ENCODE results near the gene TK1. TPM values are rescaled to one million over a fixed set of nuclear protein-coding genes. Genes with fewer than 3 reads are reported as not detected.

TK1 gene
- total and polyA plus RNA-seq, 2 donors from 2014 or later, result 9.3 to 12.7 TPM

DNA sequence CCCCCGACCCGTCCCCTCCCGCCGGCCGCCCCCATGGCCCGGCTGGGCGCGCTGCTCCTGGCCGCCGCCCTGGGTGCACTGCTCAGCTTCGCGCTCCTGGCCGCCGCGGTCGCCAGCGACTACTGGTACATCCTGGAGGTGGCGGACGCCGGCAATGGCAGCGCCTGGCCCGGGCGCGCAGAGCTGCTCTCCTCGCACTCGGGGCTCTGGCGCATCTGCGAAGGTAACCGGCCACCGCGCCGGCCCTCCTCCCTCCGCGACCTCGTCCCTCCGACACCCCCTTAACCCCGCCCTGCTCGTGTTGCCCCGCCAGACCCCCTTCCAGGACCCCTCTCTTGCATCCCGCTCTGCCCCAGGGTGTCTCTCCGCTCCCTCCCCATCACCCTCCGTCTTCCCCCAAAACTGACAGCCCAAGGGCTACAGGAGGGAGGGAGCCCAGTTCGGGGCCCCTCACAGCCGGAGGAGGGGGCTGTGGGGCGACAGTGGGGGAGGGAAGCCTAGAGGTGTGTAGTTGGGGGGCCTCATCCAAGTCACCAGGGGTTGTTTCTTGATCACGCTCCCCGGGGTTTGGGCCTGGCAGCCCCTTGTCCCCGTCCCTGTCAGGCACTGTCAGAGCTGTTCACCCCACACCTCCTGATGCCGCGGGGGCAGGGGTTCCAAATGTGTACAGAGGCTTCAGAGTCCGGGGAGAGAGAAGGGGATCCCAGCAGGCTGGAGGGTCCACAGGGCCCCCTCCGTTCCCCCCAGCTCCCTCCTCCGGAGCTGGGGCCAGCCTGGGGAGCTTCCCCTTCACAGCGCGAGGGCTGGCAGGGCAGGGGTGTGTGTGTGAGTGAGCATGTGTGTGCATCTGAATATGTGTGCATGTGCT, 45.4 kb upstream of the TK1 start:
- FAIRE-seq (no peak), DNase-seq (peak in 2 of 5 donors; percentile 43 to 81)
- TF ChIP-seq, protein P1, sequence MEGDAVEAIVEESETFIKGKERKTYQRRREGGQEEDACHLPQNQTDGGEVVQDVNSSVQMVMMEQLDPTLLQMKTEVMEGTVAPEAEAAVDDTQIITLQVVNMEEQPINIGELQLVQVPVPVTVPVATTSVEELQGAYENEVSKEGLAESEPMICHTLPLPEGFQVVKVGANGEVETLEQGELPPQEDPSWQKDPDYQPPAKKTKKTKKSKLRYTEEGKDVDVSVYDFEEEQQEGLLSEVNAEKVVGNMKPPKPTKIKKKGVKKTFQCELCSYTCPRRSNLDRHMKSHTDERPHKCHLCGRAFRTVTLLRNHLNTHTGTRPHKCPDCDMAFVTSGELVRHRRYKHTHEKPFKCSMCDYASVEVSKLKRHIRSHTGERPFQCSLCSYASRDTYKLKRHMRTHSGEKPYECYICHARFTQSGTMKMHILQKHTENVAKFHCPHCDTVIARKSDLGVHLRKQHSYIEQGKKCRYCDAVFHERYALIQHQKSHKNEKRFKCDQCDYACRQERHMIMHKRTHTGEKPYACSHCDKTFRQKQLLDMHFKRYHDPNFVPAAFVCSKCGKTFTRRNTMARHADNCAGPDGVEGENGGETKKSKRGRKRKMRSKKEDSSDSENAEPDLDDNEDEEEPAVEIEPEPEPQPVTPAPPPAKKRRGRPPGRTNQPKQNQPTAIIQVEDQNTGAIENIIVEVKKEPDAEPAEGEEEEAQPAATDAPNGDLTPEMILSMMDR (IDR thresholded peaks at IDR 0.05; ENCODE audit: borderline replicate concordance, extremely low read depth, insufficient read depth), result no peak
- Histone ChIP-seq H3K4me1 (ENCODE audit: control insufficient read depth in 2 of 3, insufficient read depth in 2 of 3, low read depth in 1 of 3, low read length in 3 of 3) (no peaks in the 10 kb centered on the region), H3K27ac (ENCODE audit: low read depth in 2 of 2, low read length in 2 of 2) (no peak overlapping the region), H3K9me3 (ENCODE audit: control insufficient read depth in 2 of 3, insufficient read depth in 1 of 3, low read length in 3 of 3) (no peaks in the 10 kb centered on the region), H3K9ac (ENCODE audit: low read length in 3 of 3) (no peak overlapping the region), H3K27me3 (ENCODE audit: control insufficient read depth, insufficient read depth, low read length) (peaks cover 2% of the 10 kb centered on the region), H3K4me3 (ENCODE audit: low read length in 3 of 3) (no peak overlapping the region), H3K36me3 (ENCODE audit: control insufficient read depth in 2 of 3, insufficient read depth in 3 of 3, low read length in 3 of 3) (no peaks in the 10 kb centered on the region)
- intact Hi-C loops (cut with DNase I), result no loop called here

DNA sequence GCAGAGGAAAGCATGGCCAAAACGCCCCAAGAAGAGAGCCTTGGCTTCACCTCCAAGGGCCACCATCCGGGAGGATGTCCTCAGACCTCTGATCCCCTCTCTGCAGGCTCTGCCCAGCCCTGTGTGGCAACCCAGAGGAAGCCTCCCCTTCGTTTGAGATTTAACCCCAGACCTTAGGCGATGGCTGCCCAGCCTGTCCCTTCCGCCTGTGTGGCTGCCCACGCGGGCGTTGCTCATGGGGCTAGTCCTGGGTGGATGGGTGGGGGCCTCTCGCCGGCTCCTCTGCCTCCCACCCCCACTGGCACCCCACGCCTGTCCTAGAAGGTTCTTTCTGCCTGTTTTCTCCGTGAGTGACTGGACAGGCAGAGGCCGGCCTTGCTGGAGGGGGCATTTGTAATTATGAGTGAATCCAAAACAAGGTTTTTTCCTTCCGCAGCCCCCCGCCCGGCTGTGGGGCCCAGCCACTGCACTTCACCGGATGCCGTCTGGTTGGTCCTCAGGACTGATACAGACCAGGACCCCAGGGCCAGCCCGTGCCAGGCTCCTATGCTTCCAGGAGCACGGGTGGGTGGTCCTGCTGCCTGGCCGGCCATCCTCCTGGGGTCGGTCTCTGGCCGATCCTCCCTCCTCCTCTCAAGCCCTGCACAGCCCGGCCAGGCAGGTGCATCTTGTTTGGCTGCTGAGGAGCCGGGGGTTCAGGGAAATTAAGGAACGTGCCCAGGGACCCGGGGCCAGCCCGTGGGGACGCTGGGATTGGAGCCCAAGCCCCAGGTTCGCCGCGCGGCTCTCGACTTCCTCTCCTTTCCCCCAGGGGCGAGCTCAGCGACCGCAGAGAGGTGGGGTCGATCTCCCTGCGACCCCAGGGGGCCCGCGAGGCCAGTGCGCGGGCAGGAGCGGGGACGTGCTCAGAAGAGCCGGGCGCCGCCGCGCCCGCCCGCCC, 44.4 kb upstream of the TK1 start, which contains the start of gene TMEM235:
Gene TMEM235, plus strand, starts transcription at position 636 of the 940 bp plus-strand sequence. CDS start 393 bp downstream, outside the sequence.
- Histone ChIP-seq H3K27ac (ENCODE audit: low read depth in 2 of 2, low read length in 2 of 2) (no peak within 1 kb of the TSS), H3K4me1 (ENCODE audit: control insufficient read depth in 2 of 3, insufficient read depth in 2 of 3, low read depth in 1 of 3, low read length in 3 of 3) (no peaks in the 10 kb centered on the region), H3K36me3 (ENCODE audit: control insufficient read depth in 2 of 3, insufficient read depth in 3 of 3, low read length in 3 of 3) (no peaks in the 10 kb centered on the region), H3K4me3 (ENCODE audit: low read length in 3 of 3) (no peak within 1 kb of the TSS), H3K9me3 (ENCODE audit: control insufficient read depth in 2 of 3, insufficient read depth in 1 of 3, low read length in 3 of 3) (no peaks in the 10 kb centered on the region), H3K27me3 (ENCODE audit: control insufficient read depth, insufficient read depth, low read length) (peaks cover 2% of the 10 kb centered on the region), H3K9ac (ENCODE audit: low read length in 3 of 3) (no peak within 1 kb of the TSS)
- FAIRE-seq (no peak), DNase-seq (peak in 1 of 5 donors; percentile 66)
- intact Hi-C loops (cut with DNase I), result no loop called here
- TF ChIP-seq, protein P1 (IDR thresholded peaks at IDR 0.05; ENCODE audit: borderline replicate concordance, extremely low read depth, insufficient read depth), result no peak

DNA sequence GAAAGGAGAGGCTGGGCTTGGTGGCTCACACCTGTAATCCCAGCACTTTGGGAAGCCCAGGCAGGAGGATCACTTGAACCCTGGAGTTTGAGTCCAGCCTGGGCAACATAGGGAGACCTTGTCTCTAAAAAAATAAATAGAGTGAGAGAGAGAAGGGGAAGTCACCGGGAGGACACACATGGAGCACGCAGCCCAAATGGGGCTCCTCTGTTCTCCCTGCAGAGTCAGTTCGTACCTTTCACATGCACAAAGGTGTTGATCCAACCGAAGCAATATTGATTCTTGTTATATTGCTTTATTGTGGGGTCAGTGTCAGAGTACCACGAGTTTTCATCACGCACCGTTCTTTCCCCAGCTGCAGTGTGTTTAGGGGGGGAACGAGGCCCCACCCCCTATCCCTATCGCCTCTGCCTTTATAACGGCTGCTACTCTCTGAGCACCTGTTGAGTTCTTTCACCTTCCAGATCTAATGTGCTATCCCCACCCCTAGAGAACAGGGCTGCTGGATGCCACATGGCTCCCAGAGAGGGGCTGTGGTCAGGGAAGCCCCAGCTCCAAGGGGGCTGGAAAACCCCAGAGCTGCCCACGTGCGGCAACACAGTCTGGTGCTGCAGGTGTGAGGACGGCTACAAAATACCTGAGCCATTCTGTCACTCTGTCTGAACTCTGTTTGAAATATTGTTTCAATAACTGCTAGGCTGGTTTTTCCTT, 43.6 kb upstream of the TK1 start:
- no peak for DNase-seq
- H3K9me3 ChIP-seq (ENCODE audit: control insufficient read depth in 2 of 3, insufficient read depth in 1 of 3, low read length in 3 of 3), result no peaks in the 10 kb centered on the region
- no peak overlapping the region for H3K27ac ChIP-seq (ENCODE audit: low read depth in 2 of 2, low read length in 2 of 2)
- H3K27me3 ChIP-seq (ENCODE audit: control insufficient read depth, insufficient read depth, low read length), result peaks cover 2% of the 10 kb centered on the region
- no peak for FAIRE-seq
- H3K36me3 ChIP-seq (ENCODE audit: control insufficient read depth in 2 of 3, insufficient read depth in 3 of 3, low read length in 3 of 3), result no peaks in the 10 kb centered on the region
- intact Hi-C loops (cut with DNase I), result no loop called here
- H3K9ac ChIP-seq (ENCODE audit: low read length in 3 of 3), result no peak overlapping the region
- TF ChIP-seq, protein P1 (IDR thresholded peaks at IDR 0.05; ENCODE audit: borderline replicate concordance, extremely low read depth, insufficient read depth), result no peak
- no peak overlapping the region for H3K4me3 ChIP-seq (ENCODE audit: low read length in 3 of 3)
- H3K4me1 ChIP-seq (ENCODE audit: control insufficient read depth in 2 of 3, insufficient read depth in 2 of 3, low read depth in 1 of 3, low read length in 3 of 3), result no peaks in the 10 kb centered on the region

Measured in kidney (tissue), 14 donors.